Lower lobe of right lung (tissue), 2 donors: ENCODE measurements around the gene DTWD1. TPM values are rescaled to one million over a fixed set of nuclear protein-coding genes. Genes with fewer than 3 reads are reported as not detected.

Experiments
- ATAC-seq, 2 donors: fragments of 200-7000 bp; cut with Tn5 transposase; one replicate each; pipeline ENCODE4 v1.9.1; 2020 to 2022; ENCODE audit warnings: mild to moderate bottlenecking in 2 of 2, moderate library complexity in 2 of 2
- DNase-seq: peaks from one replicate; pipeline ENCODE4 v3.0.0-alpha.2; 2020
- H3K27ac ChIP-seq: fragments of 200-600 bp; one replicate; pipeline ENCODE4 v1.8.0; 2022
- H3K27me3 ChIP-seq: fragments of 200-600 bp; one replicate; pipeline ENCODE4 v1.8.0; 2022; ENCODE audit warnings: low read depth
- H3K36me3 ChIP-seq: fragments of 200-600 bp; one replicate; pipeline ENCODE4 v1.8.0; 2022; ENCODE audit warnings: mild to moderate bottlenecking
- H3K4me1 ChIP-seq: fragments of 200-600 bp; one replicate; pipeline ENCODE4 v1.8.0; 2022
- H3K4me3 ChIP-seq: fragments of 200-600 bp; one replicate; pipeline ENCODE4 v1.8.0; 2022; ENCODE audit warnings: mild to moderate bottlenecking
- H3K9me3 ChIP-seq: fragments of 200-600 bp; one replicate; pipeline ENCODE4 v1.8.0; 2022
- CTCF ChIP-seq: fragments of 200-600 bp; IDR thresholded peaks from one replicate; pipeline ENCODE4 v1.8.0; 2022; ENCODE audit warnings: antibody characterized with exemption, mild to moderate bottlenecking
- intact Hi-C: fragments of 100-400 bp; cut with DNase I; formaldehyde crosslinking; loops from one replicate; pipeline ENCODE4 v1.11.0; 2022
- total RNA-seq: library from RNA; stranded (reverse); fragmentation: NEBNext Ultra II Directional; extraction: Animal tissue kit (Norgen Biotek cat#: 25700); gene quantifications from one replicate; pipeline ENCODE4 v1.2.1, GENCODE V29; 2021
- donor health status: DM: no; HTN: yes; CAD: no; lungs with severe emphysema.

Gene DTWD1
- total RNA-seq, 1 donor from 2014 or later = 29.3 TPM

- Histone ChIP-seq H3K4me1 (no peaks in the 10 kb centered on the region), H3K9me3 (no peaks in the 10 kb centered on the region), H3K27ac (no peak overlapping the region), H3K27me3 (no peaks in the 10 kb centered on the region), H3K36me3 (no peaks in the 10 kb centered on the region), H3K4me3 (no peak overlapping the region)
- intact Hi-C loops = no loop called here
- TF ChIP-seq CTCF = no peak
- ATAC-seq (no peak), DNase-seq (no peak)
These were observed 48.4 kb downstream of the DTWD1 start for GRCh38 chr15:49669288-49669687.

GRCh38 chr15:49673861-49674260 lies 53.0 kb downstream of the DTWD1 start:
- no peaks in the 10 kb centered on the region for H3K36me3 ChIP-seq
- ATAC-seq (no peak), DNase-seq (no peak)
- no peaks in the 10 kb centered on the region for H3K4me1 ChIP-seq
- intact Hi-C loops = no loop called here
- H3K4me3 ChIP-seq = no peak overlapping the region
- H3K27me3 ChIP-seq = no peaks in the 10 kb centered on the region
- no peak for TF ChIP-seq CTCF
- H3K27ac ChIP-seq = no peak overlapping the region
- no peaks in the 10 kb centered on the region for H3K9me3 ChIP-seq

- TF ChIP-seq CTCF = no peak
- Histone ChIP-seq H3K27me3 (no peaks in the 10 kb centered on the region), H3K36me3 (no peaks in the 10 kb centered on the region), H3K4me1 (no peaks in the 10 kb centered on the region), H3K4me3 (no peak overlapping the region), H3K27ac (no peak overlapping the region), H3K9me3 (no peaks in the 10 kb centered on the region)
- ATAC-seq = no peak
- no peak for DNase-seq
- intact Hi-C loops = no loop called here
These were observed 53.5 kb downstream of the DTWD1 start for GRCh38 chr15:49674370-49674769.

GRCh38 chr15:49675041-49675440 lies 54.2 kb downstream of the DTWD1 start:
- intact Hi-C loops = no loop called here
- Histone ChIP-seq H3K36me3 (no peaks in the 10 kb centered on the region), H3K27me3 (no peaks in the 10 kb centered on the region), H3K4me3 (no peak overlapping the region), H3K4me1 (no peaks in the 10 kb centered on the region), H3K9me3 (no peaks in the 10 kb centered on the region), H3K27ac (no peak overlapping the region)
- no peak for DNase-seq
- ATAC-seq = no peak
- TF ChIP-seq CTCF = no peak

- intact Hi-C loops = no loop called here
- Histone ChIP-seq H3K27me3 (no peaks in the 10 kb centered on the region), H3K27ac (no peak overlapping the region), H3K9me3 (no peaks in the 10 kb centered on the region), H3K36me3 (no peaks in the 10 kb centered on the region), H3K4me3 (no peak overlapping the region), H3K4me1 (no peaks in the 10 kb centered on the region)
- DNase-seq (no peak), ATAC-seq (no peak)
- TF ChIP-seq CTCF = no peak
These were observed 57.8 kb downstream of the DTWD1 start for GRCh38 chr15:49678655-49679054.

GRCh38 chr15:49686599-49686998 lies 65.8 kb downstream of the DTWD1 start:
- DNase-seq (no peak), ATAC-seq (no peak)
- Histone ChIP-seq H3K4me1 (no peaks in the 10 kb centered on the region), H3K27ac (no peak overlapping the region), H3K27me3 (no peaks in the 10 kb centered on the region), H3K9me3 (no peaks in the 10 kb centered on the region), H3K4me3 (no peak overlapping the region), H3K36me3 (no peaks in the 10 kb centered on the region)
- no peak for TF ChIP-seq CTCF
- intact Hi-C loops = no loop called here
